Measurements from ENCODE around the gene AGRP.

The AGRP gene

GRCh38 chr16:67446968-67447507, 36.3 kb downstream of the AGRP start:
- Histone ChIP-seq H3K27ac (ENCODE audit: insufficient read depth, low read length, poor library complexity, severe bottlenecking) (no peak overlapping the region), H3K36me3 (ENCODE audit: control insufficient read depth, insufficient read depth, low read length) (peaks cover 45% of the 10 kb centered on the region), H3K4me3 (ENCODE audit: insufficient read depth, low read depth, low read length, poor library complexity, severe bottlenecking) (no peak overlapping the region), H3K27me3 (replicated peaks; ENCODE audit: control insufficient read depth, insufficient read depth, low read length, poor library complexity, severe bottlenecking) (no peaks in the 10 kb centered on the region), H3K9me3 (ENCODE audit: control insufficient read depth, low read length) (no peaks in the 10 kb centered on the region), H3K4me1 (ENCODE audit: control insufficient read depth, insufficient read depth, low read length, poor library complexity, severe bottlenecking) (no peaks in the 10 kb centered on the region)
- DNase-seq = no peak

GRCh38 chr16:67445913-67446907, 37.1 kb downstream of the AGRP start:
- Histone ChIP-seq H3K36me3 (ENCODE audit: control insufficient read depth, insufficient read depth, low read length) (peaks cover 40% of the 10 kb centered on the region), H3K4me3 (ENCODE audit: insufficient read depth, low read depth, low read length, poor library complexity, severe bottlenecking) (no peak overlapping the region), H3K27ac (ENCODE audit: insufficient read depth, low read length, poor library complexity, severe bottlenecking) (no peak overlapping the region), H3K9me3 (ENCODE audit: control insufficient read depth, low read length) (no peaks in the 10 kb centered on the region), H3K27me3 (replicated peaks; ENCODE audit: control insufficient read depth, insufficient read depth, low read length, poor library complexity, severe bottlenecking) (no peaks in the 10 kb centered on the region), H3K4me1 (ENCODE audit: control insufficient read depth, insufficient read depth, low read length, poor library complexity, severe bottlenecking) (no peaks in the 10 kb centered on the region)
- DNase-seq = no peak

GRCh38 chr16:67445441-67445912, 37.9 kb downstream of the AGRP start:
- no peak overlapping the region for H3K27ac ChIP-seq (ENCODE audit: insufficient read depth, low read length, poor library complexity, severe bottlenecking)
- H3K4me1 ChIP-seq (ENCODE audit: control insufficient read depth, insufficient read depth, low read length, poor library complexity, severe bottlenecking) = no peaks in the 10 kb centered on the region
- DNase-seq = no peak
- no peaks in the 10 kb centered on the region for H3K27me3 ChIP-seq (replicated peaks; ENCODE audit: control insufficient read depth, insufficient read depth, low read length, poor library complexity, severe bottlenecking)
- no peak overlapping the region for H3K4me3 ChIP-seq (ENCODE audit: insufficient read depth, low read depth, low read length, poor library complexity, severe bottlenecking)
- H3K36me3 ChIP-seq (ENCODE audit: control insufficient read depth, insufficient read depth, low read length) = peaks cover 37% of the 10 kb centered on the region
- H3K9me3 ChIP-seq (ENCODE audit: control insufficient read depth, low read length) = no peaks in the 10 kb centered on the region

GRCh38 chr16:67445126-67445426, 38.3 kb downstream of the AGRP start:
- H3K27me3 ChIP-seq (replicated peaks; ENCODE audit: control insufficient read depth, insufficient read depth, low read length, poor library complexity, severe bottlenecking) = no peaks in the 10 kb centered on the region
- H3K4me3 ChIP-seq (ENCODE audit: insufficient read depth, low read depth, low read length, poor library complexity, severe bottlenecking) = no peak overlapping the region
- no peaks in the 10 kb centered on the region for H3K4me1 ChIP-seq (ENCODE audit: control insufficient read depth, insufficient read depth, low read length, poor library complexity, severe bottlenecking)
- no peak for DNase-seq
- H3K36me3 ChIP-seq (ENCODE audit: control insufficient read depth, insufficient read depth, low read length) = peaks cover 40% of the 10 kb centered on the region
- no peaks in the 10 kb centered on the region for H3K9me3 ChIP-seq (ENCODE audit: control insufficient read depth, low read length)
- H3K27ac ChIP-seq (ENCODE audit: insufficient read depth, low read length, poor library complexity, severe bottlenecking) = no peak overlapping the region

- Histone ChIP-seq H3K4me3 (ENCODE audit: insufficient read depth, low read depth, low read length, poor library complexity, severe bottlenecking) (no peak overlapping the region), H3K4me1 (ENCODE audit: control insufficient read depth, insufficient read depth, low read length, poor library complexity, severe bottlenecking) (no peaks in the 10 kb centered on the region), H3K36me3 (ENCODE audit: control insufficient read depth, insufficient read depth, low read length) (peaks cover 43% of the 10 kb centered on the region), H3K27ac (ENCODE audit: insufficient read depth, low read length, poor library complexity, severe bottlenecking) (no peak overlapping the region), H3K9me3 (ENCODE audit: control insufficient read depth, low read length) (no peaks in the 10 kb centered on the region), H3K27me3 (replicated peaks; ENCODE audit: control insufficient read depth, insufficient read depth, low read length, poor library complexity, severe bottlenecking) (no peaks in the 10 kb centered on the region)
- no peak for DNase-seq
Measured at GRCh38 chr16:67444259-67445125, 38.9 kb downstream of the AGRP start.

GRCh38 chr16:67443265-67443664, 40.1 kb downstream of the AGRP start:
- no peaks in the 10 kb centered on the region for H3K4me1 ChIP-seq (ENCODE audit: control insufficient read depth, insufficient read depth, low read length, poor library complexity, severe bottlenecking)

GRCh38 chr16:67442581-67443255, 40.6 kb downstream of the AGRP start:
- Histone ChIP-seq H3K9me3 (ENCODE audit: control insufficient read depth, low read length) (no peaks in the 10 kb centered on the region), H3K4me3 (ENCODE audit: insufficient read depth, low read depth, low read length, poor library complexity, severe bottlenecking) (no peak overlapping the region), H3K27ac (ENCODE audit: insufficient read depth, low read length, poor library complexity, severe bottlenecking) (no peak overlapping the region), H3K27me3 (replicated peaks; ENCODE audit: control insufficient read depth, insufficient read depth, low read length, poor library complexity, severe bottlenecking) (no peaks in the 10 kb centered on the region), H3K36me3 (ENCODE audit: control insufficient read depth, insufficient read depth, low read length) (peaks cover 54% of the 10 kb centered on the region), H3K4me1 (ENCODE audit: control insufficient read depth, insufficient read depth, low read length, poor library complexity, severe bottlenecking) (no peaks in the 10 kb centered on the region)
- DNase-seq = no peak

More at GRCh38 chr16:67443265-67443664, 40.1 kb downstream of the AGRP start:
- no peak for DNase-seq
- H3K9me3 ChIP-seq (ENCODE audit: control insufficient read depth, low read length) = no peaks in the 10 kb centered on the region
- no peaks in the 10 kb centered on the region for H3K27me3 ChIP-seq (replicated peaks; ENCODE audit: control insufficient read depth, insufficient read depth, low read length, poor library complexity, severe bottlenecking)
- H3K4me3 ChIP-seq (ENCODE audit: insufficient read depth, low read depth, low read length, poor library complexity, severe bottlenecking) = no peak overlapping the region
- no peak overlapping the region for H3K27ac ChIP-seq (ENCODE audit: insufficient read depth, low read length, poor library complexity, severe bottlenecking)
- peaks cover 48% of the 10 kb centered on the region for H3K36me3 ChIP-seq (ENCODE audit: control insufficient read depth, insufficient read depth, low read length)

- Histone ChIP-seq H3K27ac (ENCODE audit: insufficient read depth, low read length, poor library complexity, severe bottlenecking) (no peak overlapping the region), H3K36me3 (ENCODE audit: control insufficient read depth, insufficient read depth, low read length) (peaks cover 56% of the 10 kb centered on the region)
- no peak for DNase-seq
Measured at GRCh38 chr16:67441907-67442306, 41.4 kb downstream of the AGRP start.

GRCh38 chr16:67441271-67441753, 42.0 kb downstream of the AGRP start:
- no peaks in the 10 kb centered on the region for H3K9me3 ChIP-seq (ENCODE audit: control insufficient read depth, low read length)
- H3K36me3 ChIP-seq (ENCODE audit: control insufficient read depth, insufficient read depth, low read length) = peaks cover 54% of the 10 kb centered on the region
- no peak overlapping the region for H3K4me3 ChIP-seq (ENCODE audit: insufficient read depth, low read depth, low read length, poor library complexity, severe bottlenecking)
- no peak overlapping the region for H3K27ac ChIP-seq (ENCODE audit: insufficient read depth, low read length, poor library complexity, severe bottlenecking)
- no peaks in the 10 kb centered on the region for H3K27me3 ChIP-seq (replicated peaks; ENCODE audit: control insufficient read depth, insufficient read depth, low read length, poor library complexity, severe bottlenecking)
- no peak for DNase-seq
- no peaks in the 10 kb centered on the region for H3K4me1 ChIP-seq (ENCODE audit: control insufficient read depth, insufficient read depth, low read length, poor library complexity, severe bottlenecking)

More at GRCh38 chr16:67441907-67442306, 41.4 kb downstream of the AGRP start:
- Histone ChIP-seq H3K27me3 (replicated peaks; ENCODE audit: control insufficient read depth, insufficient read depth, low read length, poor library complexity, severe bottlenecking) (no peaks in the 10 kb centered on the region), H3K4me1 (ENCODE audit: control insufficient read depth, insufficient read depth, low read length, poor library complexity, severe bottlenecking) (no peaks in the 10 kb centered on the region), H3K4me3 (ENCODE audit: insufficient read depth, low read depth, low read length, poor library complexity, severe bottlenecking) (no peak overlapping the region), H3K9me3 (ENCODE audit: control insufficient read depth, low read length) (no peaks in the 10 kb centered on the region)
